GF-D8 (cell line): ENCODE measurements around the gene CNTN4.

ENCODE experiments used
- DNase-seq: peaks from one replicate; lab custom pipeline; 2025; lab: John Stamatoyannopoulos, UW

The CNTN4 gene

GRCh38 chr3:2701471-2701870 lies 602.8 kb downstream of the CNTN4 start:
- no peak for DNase-seq

DNA sequence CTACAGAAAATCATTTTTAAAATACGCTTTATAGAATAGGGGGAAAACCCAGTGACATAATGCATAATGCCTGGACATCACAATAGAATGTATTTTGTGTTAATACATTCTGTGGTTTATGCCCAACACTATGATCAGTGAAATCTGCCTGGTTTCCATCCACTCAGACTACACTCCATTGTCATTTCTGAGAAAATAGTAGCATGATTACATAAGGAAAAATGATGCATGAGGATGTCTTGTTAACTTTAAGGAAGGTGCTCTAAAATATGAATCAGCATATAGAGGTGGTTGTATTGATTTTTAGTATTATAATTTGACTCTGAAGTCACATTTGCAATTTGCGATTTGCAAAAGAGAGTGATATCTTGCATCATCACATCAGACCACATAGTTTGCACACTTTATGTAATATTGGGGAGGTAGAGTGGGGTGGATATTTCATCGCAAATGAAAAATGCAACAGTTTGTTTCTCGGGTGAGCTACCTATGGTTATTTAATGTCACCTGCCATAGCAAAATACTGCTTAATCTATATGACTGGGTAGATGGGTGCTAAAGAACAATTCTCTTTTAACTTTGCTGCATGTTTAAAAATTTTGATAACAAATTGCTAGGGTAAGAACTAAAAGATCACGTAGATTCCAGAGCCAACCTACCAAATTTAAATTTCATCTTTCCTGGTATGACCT lies 607.6 kb downstream of the CNTN4 start:
- no peak for DNase-seq

- no peak for DNase-seq
Observed at GRCh38 chr3:2706836-2707210, 608.2 kb downstream of the CNTN4 start.

DNA sequence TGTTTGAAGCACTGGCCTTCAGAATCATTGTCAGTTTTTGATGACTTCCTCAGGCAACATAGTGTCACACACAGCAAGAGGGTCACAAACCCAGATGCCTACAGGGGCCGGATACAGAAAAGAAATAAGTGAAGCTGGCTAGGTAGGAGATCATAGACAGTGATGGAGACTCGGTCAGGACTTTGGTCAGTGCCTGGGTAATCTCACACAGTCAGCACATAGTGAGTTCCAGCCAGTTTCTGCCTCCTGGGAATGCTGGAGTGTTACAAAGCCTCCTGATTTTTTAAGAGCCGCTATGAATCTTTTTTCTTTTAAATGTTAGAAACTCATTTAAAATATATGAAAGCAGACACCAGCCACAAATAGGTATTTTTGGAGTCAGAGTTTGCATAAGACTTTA lies 612.4 kb downstream of the CNTN4 start:
- no peak for DNase-seq

- no peak for DNase-seq
Observed at GRCh38 chr3:2713923-2714322, 615.3 kb downstream of the CNTN4 start.

DNA sequence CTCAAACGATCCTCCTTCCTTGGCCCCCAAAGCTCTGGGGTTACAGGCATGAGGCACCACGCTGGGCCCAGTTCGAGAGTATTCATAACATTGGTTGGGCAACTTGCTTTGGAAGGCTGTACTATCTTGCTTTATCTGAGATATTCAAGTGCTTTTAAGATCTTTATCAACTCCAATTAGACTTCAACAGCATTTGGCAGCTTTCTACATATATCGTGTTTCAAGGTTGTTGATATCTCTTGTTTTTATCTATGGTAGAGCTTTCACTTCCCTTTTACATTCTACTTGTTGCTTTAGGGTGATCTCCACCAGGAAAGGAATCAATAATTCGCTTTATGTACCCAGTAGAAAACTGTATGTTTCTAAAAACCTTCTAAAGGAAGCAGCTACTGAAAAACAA lies 616.2 kb downstream of the CNTN4 start:
- DNase-seq: no peak

DNA sequence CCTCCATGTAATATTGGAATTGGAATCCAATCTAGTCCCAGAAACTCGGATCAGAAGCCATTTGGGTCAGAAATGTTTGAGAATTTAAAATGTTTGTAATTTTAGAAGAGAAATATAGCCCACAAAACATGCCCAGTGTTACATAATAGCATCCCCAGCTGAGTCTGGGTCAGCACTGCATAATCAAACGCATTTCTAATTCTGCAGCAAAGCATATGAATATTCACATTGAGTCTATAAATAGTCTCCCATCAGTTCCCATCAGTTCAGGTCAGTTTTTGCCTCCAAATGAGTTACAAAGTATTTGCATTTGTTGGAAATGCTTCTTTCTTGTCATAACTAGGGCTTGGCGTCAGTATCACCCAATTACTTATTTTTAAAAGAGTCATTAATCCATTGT lies 628.4 kb downstream of the CNTN4 start:
- DNase-seq: no peak

GRCh38 chr3:2727610-2728318 lies 629.1 kb downstream of the CNTN4 start:
- no peak for DNase-seq

- DNase-seq: no peak
Observed at GRCh38 chr3:2731843-2732242, 633.2 kb downstream of the CNTN4 start.

- no peak for DNase-seq
Observed at GRCh38 chr3:2735392-2735894, 636.8 kb downstream of the CNTN4 start.

GRCh38 chr3:2741516-2741915 lies 642.9 kb downstream of the CNTN4 start:
- DNase-seq: no peak

- no peak for DNase-seq
Observed at GRCh38 chr3:2765002-2765579, 666.4 kb downstream of the CNTN4 start.

DNA sequence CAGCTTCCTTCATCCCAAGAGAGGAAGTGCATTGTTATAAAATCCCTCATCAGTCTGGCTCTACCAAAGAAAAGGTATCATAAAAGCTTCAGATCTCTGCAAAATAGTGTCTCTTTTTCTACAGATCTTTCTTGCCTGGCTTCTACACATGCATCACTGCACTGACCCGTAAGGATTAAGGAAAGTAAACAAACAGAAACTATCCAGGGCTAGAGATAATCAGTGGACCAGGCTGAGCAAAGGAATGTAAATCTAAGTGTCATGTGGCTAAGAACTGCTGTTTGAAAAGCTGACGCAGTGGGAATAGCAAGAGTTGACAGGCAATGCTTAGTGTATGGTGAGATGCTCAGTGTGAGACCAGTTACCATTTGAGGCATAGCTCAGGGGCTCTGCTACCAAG lies 671.8 kb downstream of the CNTN4 start:
- DNase-seq: no peak

GRCh38 chr3:2771193-2771592 lies 672.5 kb downstream of the CNTN4 start:
- DNase-seq: no peak

DNA sequence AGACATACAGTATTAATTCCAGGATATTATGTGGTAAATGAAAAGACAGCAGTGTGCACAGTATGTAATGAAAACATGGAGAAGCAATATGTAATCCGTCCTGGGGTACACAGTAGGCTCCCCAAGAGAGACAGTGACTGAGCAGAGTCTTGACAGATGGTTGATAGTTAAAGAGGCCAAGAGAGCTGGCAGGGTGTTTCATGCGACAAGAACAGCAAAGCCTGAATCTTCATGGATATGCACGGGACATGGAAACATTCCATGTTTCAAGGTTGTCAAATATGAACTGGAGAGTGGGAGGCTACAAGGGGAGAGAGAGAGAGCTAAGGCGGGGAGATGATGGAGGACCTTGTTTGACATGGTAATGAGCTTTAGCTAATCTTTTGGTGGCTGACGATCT lies 673.1 kb downstream of the CNTN4 start:
- DNase-seq: no peak

- DNase-seq: no peak
Observed at GRCh38 chr3:2772803-2773202, 674.1 kb downstream of the CNTN4 start.

DNA sequence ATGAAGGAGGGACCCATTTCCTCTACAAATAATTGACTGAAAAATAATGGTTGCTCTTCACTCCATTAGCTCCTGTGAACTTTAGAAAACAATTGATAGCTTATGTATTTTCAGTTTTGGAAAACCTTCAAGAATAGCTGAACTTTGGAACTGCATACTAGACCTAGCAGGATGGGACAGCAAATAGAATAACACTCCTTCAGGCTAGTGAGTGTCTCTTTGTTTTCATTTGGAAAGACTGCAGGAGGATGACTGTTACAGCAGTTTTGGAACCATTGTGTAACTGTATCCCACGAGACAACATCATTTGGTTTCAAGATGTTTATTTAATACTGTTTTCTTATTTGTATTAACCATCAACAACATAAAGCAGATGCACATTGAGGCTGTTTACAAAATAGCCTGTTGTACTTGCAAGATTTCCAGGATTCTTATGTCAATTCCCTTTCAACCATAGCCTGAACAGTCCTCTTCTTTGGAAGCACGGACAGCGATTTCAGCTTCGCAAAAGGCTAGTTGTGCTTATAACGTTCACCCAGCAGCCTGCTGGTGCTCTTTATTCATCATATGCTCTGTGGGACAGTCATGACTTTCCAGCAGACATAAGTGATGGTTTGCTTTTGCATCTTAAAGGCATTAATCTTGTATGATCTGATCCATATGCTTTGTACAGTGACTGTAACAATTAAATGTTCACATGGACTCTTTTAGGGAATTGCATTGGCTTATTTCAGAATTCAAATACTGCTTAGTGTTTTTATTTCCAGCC lies 676.0 kb downstream of the CNTN4 start:
- no peak for DNase-seq

DNA sequence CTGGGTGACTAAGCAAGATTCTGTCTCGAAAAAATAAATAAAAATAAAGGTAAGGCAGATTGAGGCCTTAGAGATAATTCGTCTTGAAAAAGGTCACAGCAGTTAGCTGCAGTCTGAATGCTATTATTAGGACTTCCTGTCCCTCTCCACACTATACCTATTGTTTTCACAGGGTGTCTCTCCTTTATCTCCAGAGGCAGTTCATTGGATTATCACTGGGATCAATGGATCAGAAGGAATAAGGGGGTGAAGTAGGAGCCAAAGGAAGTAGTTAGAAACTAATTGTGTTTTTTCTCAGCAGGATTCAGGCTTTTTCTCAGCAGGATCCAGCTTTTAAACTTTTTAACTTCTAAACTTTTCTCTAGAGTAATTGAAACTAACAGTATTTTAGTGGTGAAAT lies 684.6 kb downstream of the CNTN4 start:
- no peak for DNase-seq

DNA sequence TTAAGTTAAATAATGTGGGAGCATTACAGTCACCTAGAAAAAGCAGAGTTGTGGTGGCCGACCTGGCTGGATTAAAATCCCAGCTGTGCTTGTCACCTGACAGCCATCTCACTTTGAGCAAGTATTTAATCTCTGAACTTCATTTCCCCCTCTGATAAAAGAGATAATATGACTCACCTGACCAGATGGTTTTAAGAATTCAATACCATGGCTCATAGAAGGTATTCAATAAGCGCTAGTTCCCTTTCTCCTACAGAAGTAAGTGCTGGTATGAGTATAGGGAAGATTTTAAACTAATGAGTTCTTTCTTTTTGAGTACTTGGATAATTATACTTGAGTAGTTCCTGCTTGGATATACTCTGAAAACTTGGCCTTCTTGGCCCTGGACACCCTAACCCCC lies 686.0 kb downstream of the CNTN4 start:
- no peak for DNase-seq

DNA sequence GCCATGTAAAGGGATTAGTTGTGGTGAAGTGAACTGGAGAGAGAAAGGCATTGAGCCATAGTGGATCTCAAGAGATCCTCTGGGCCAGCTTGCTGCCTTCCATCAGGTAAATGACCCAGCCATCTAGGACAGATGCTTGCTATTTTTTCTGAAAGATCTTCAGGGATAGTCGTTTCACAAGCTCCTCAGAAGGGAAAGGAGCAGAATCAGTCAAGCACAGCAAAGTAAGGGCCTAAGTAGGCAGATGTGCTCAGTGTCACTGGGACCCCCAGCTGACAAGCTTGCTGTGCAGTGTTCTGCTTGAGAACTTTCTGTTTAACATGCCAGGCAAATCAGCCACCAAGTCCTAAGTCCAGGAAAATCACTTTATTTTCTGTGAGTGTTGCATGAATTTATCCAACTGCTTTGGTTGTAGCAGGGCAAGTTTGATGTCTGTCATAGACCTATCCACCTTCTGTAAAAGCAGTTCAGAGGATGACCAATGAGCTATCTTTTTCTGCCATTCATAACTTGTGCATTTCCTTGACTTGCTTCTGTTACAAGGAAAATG lies 691.7 kb downstream of the CNTN4 start:
- no peak for DNase-seq

DNA sequence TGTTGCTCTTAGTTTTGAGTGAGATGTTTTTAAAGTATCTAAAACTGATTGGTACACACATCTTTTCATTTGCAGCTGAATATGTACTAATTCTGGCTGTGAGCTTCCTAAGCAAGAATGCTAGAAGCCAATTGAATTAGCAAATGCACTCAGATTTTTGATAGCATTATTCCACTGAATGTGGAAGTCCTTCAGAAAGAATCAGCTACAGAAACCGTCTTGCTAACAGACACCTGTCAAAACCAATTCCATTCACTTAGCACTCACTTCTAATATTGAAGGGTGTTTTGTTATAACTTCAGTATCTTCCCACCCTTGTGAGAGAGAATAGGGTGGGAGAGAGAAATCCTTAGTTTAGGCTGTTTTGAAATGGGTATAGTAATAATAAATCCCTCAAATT lies 693.8 kb downstream of the CNTN4 start:
- DNase-seq: no peak

DNA sequence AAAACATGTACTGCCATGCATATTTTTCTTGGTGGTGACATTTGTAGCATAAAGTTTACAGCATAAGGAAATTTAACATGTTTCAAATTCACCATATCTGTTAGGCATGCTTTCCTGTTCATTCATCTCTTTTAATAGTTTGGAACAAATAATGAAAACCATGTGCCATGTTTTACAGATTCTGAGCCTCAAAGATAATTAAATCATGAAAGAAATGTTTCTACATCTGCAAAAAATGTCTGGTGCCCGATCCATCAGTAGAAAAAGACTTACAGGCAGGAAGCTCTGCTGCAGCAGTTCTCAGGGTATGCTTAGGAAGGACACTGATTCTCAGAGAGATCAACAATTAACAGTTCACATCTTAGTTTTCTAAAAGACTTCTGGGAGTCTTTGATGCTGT lies 695.3 kb downstream of the CNTN4 start:
- no peak for DNase-seq
